HG03469 (cell line): ENCODE results near the gene NBDY.
"Not testable (repeated sequence)": the region's sequence is repeated elsewhere in the genome, so short reads cannot be mapped to it uniquely, and the experiment has no call there.

Experiments
- ATAC-seq: cut with Tn5 transposase; IDR thresholded peaks from one replicate; pipeline ENCODE4 v1.9.1; 2021; ENCODE audit warnings: mild to moderate bottlenecking, moderate library complexity, moderate number of reproducible peaks; ENCODE audit not compliant: unreplicated experiment

The NBDY gene

GRCh38 chrX:56800307-56800706, 71.3 kb downstream of the NBDY start:
- ATAC-seq, result no peak

DNA sequence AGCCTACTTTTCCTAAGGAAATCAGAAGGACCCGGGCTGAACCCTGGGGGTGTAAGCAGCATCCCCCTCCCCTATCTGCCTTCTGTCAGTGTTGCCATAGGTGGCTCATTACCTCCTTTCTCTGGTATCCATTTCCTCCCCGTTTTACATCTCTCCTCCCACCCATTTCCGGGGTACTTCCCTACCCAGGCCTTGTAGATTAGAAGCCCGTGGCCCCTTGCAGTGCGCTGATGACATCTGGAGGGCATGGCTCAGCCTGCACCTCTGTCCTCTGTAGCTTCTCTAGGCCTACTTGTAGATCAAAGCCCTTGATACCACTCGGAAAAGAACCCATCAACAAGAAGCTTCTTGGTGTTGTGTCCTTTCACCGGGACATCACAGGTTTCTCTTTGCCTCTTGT, 71.8 kb downstream of the NBDY start:
- ATAC-seq, result peak; percentile 81

DNA sequence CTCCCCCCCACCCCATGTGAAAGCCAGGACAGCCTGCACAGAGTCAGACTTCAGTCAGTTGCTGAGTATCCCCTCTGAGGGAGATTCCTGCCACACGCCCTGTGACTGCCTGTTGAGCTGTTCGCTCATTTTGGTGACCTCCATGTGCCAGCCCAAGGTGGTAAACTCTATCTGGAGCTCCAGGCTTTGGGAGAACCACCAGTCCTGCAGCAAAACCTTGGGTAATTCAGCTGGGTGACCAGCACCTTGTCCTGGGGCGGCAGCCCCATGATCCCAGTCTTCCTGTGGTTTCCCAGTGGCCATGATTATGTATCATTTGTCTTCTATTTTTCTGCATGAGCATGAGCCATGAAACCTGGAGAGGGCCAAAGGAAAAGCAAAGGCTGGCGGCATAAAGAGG, 73.4 kb downstream of the NBDY start:
- no peak for ATAC-seq

DNA sequence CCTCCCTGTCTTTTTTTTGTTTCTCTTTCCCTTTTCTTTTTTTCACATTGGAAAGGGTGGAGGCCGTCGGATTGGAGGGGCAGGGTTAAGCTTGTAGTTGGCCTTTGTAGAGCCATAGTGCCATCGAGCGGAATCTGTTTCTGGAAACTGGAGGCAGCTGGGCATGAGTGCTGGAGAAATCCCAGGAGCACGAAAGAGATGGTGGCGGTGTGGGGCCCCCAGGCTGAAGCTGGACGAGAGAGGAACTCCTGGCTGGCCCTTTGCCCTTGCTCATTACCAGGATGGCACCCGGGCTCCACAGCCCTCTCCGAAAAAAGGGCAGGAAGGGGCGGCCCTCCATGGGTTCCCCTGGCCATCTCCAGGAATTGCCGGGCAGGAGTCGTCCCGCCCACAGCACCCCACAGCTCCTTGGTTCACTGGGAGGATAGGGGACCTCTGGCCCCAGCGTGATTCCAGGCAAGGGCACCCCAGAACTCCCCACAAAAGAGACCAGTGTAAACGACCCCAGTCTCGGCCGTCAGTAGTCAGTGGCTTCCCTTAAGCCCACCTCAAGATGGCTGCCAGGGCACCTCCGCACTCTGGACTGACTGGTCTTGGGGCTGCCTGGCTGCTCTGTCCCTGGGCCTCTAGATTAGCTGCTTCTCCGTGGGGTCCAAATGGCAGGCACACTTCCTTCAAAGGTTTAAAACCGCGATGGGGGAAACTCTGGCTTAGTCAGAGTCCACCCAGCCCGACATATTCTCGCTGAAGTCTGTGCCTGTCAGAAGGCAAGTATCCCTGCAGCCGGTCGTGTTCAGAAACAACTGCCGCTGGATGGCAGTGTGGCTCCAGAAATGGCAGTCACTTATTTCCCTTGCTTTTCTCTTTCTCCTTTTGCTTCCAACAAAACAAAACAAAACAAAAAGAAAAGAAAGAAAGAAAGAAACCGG, 74.1 kb downstream of the NBDY start:
- ATAC-seq, result no peak

- no peak for ATAC-seq
Measured at GRCh38 chrX:56803850-56804681, 75.0 kb downstream of the NBDY start.

GRCh38 chrX:56804867-56805266, 75.8 kb downstream of the NBDY start:
- ATAC-seq, result no peak

DNA sequence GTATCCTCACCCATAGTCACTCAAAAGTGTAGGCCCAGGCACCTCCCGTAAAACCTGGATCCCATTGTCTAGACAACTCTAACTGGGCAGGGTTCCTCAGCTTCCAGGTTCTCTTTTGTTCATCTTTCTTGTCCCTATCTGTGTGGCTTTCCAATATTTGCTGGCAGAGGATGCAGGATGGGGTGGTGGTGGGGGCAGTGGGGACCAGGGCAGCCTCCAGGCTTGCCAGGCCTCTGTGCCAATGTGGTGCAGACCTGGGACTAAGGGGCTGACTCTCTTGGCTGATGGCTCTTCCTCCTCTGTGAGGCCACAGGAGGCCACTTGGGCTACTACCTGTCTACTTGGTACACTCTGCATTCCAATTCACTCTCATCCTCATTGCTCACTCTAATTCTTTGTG, 76.4 kb downstream of the NBDY start:
- no peak for ATAC-seq

GRCh38 chrX:56806176-56806575, 77.1 kb downstream of the NBDY start:
- ATAC-seq, result not testable (repeated sequence)

GRCh38 chrX:56811599-56811998, 82.6 kb downstream of the NBDY start:
- ATAC-seq, result no peak

GRCh38 chrX:56812515-56813105, 83.6 kb downstream of the NBDY start:
- peak; percentile 86 for ATAC-seq

DNA sequence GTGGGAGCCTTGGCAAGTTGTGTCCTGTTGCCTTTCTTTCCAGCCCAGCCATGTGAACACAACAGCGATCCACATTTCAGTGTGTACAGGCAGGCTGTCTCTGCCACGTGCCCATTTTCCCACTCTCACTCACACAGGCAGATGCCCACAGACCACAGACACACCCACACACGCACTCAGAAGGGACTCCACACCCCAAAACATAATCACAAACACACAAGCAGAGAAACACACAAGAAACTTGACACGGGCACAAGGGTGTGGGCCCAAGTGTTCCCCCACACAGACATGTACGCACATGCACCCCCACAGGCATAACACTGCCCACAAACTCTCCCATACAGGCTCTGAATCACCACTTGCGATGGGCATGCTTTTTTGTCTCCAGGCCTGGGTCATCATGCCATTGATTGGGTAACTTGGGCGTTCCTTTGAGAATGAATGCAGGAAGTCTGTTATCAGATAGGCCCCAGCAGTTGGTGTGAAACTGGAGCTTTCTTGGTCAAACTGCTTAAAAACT, 84.3 kb downstream of the NBDY start:
- ATAC-seq, result no peak

DNA sequence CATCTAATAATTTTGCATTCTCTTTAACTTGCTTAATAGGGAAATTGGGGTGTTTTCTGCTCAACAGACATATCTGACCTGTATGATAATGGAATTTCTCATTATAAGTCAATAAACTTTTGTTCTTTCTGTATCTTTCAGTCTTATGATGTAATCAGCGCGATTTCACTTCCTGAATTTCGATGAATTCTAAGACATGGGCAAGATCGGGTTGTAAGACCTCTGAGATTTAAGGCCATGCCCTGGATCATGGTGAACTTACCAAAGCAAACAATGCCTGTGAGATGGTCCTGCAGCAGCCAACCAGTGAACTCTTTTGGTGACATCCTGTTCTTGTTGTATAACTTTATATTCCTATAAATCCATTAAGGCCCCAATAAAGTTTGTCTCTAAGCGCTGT, 88.1 kb downstream of the NBDY start:
- ATAC-seq, result no peak

DNA sequence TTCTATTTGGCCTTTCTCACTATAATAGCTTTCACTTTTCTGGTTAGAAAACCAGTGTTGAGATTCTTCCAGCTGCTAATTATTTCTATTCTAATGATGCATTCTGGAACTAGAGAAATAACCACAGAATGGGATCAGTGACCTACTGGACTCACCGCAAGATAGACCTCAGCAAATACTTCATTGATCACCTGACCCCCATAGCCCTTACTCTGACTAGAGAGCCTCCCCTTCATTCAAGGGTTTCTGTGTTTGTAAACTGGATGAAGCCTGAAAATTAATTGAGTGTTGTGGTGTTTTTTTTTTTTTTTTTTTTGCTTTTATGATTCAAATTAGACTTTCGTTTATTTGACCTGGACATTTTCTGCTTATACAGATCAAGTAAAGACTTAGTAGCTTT, 97.0 kb downstream of the NBDY start:
- ATAC-seq, result no peak

DNA sequence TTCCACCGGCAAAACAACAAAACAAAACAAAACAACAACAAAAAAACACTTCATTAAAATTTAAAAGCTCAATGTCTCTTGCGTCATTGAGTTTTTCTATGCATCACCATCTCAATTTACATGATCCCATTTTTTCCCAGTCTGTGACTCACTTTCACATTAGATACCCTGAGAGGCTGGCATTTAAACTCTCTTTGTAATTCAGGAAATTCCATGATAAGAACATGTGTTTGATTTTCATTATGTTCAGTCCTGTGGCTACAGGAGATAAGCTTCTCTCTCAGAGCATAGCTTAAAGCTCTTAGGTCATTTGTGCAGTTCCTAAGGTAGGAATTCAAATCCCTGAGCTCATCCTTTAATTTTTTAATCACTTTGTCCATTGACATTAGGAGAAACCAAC, 104.6 kb downstream of the NBDY start:
- no peak for ATAC-seq

- no peak for ATAC-seq
Measured at GRCh38 chrX:56853436-56853835, 124.4 kb downstream of the NBDY start.

DNA sequence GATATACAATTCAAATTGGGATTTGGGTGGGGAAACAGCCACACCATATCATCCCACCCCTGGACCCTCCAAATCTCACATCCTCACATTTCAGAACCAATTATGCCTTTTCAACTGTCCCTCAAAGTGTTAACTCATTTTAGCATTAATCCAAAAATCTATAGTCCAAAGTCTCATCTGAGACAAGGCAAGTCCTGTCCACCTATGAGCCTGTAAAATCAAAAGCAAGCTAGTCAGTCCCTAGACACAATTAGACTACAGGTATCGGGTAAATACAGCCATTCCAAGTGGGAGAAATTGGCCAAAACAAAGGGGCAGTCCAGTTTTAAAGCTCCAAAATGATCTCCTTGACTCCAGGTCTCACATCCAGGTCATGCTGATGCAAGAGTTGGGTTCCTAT, 128.0 kb downstream of the NBDY start:
- ATAC-seq, result no peak

GRCh38 chrX:56860888-56861287, 131.8 kb downstream of the NBDY start:
- ATAC-seq, result no peak
